Heart right ventricle (tissue), 16 donors: ENCODE measurements around the gene GAGE10. TPM values are rescaled to one million over a fixed set of nuclear protein-coding genes. Genes with fewer than 3 reads are reported as not detected.

Experiments used
- ATAC-seq, 8 donors: fragments of 200-7000 bp; cut with Tn5 transposase; one replicate each; pipeline ENCODE4 v1.9.1; 2020; ENCODE audit warnings: mild to moderate bottlenecking in 8 of 8, moderate library complexity in 8 of 8, moderate number of reproducible peaks in 1 of 8
- DNase-seq, 2 donors: peaks; one replicate each; pipeline ENCODE4 v3.0.0-alpha.2; 2020
- H3K27ac ChIP-seq, 10 donors: fragments of 200-600 bp; sonication (generic) in 2 of 10; one replicate each; pipeline versions ENCODE4 v1.5.0 to v1.8.0; 2020 to 2022; ENCODE audit warnings: mild to moderate bottlenecking in 3 of 10
- H3K27me3 ChIP-seq, 7 donors: fragments of 200-600 bp; one replicate each; pipeline ENCODE4 v1.8.0; 2021 to 2022; ENCODE audit warnings: mild to moderate bottlenecking in 2 of 7
- H3K36me3 ChIP-seq, 9 donors: fragments of 200-600 bp; sonication (generic) in 1 of 9; one replicate each; pipeline versions ENCODE4 v1.5.0 to v1.8.0; 2020 to 2022; ENCODE audit warnings: mild to moderate bottlenecking in 2 of 9
- H3K4me1 ChIP-seq, 9 donors: fragments of 200-600 bp; sonication (generic) in 1 of 9; one replicate each; pipeline versions ENCODE4 v1.5.0 to v1.8.0; 2020 to 2022; ENCODE audit warnings: mild to moderate bottlenecking in 4 of 9
- H3K4me3 ChIP-seq, 10 donors: fragments of 200-600 bp; sonication (generic) in 2 of 10; one replicate each; pipeline versions ENCODE4 v1.5.0 to v1.8.0; 2020 to 2022; ENCODE audit warnings: mild to moderate bottlenecking in 7 of 10, moderate library complexity in 2 of 10
- H3K9me3 ChIP-seq, 11 donors: fragments of 200-600 bp in 10 of 11; sonication (generic) in 2 of 11; one replicate each; pipeline versions ENCODE4 v1.5.0 to v1.8.0; 2013 to 2022; ENCODE audit warnings: mild to moderate bottlenecking in 2 of 11, control low read depth in 1 of 11, moderate library complexity in 1 of 11
- WGBS, 2 donors: extraction: QIAGEN DNeasy Blood & Tissue Kit; methylation state at CpG; one replicate each; pipeline ENCODE4 v1.1.7; 2013; ENCODE audit warnings: inconsistent platforms in 1 of 2; 5-methylcytosine and 5-hydroxymethylcytosine counted together
- intact Hi-C, 10 donors: fragments of 100-400 bp; cut with DNase I; formaldehyde crosslinking; loops; one replicate each; pipeline versions ENCODE4 v1.11.1 to v1.14.2; 2022
- polyA plus RNA-seq, 2 donors: library from polyadenylated mRNA; stranded (reverse); fragments of 200-250 nt; gene quantifications; one replicate each; pipeline ENCODE4 v1.2.3, GENCODE V29; 2013
- total RNA-seq, 10 donors: library from RNA; stranded (reverse); fragmentation: NEBNext Ultra II Directional in 3 of 10; extraction: Animal tissue kit (Norgen Biotek cat#: 25700) in 3 of 10; gene quantifications; one replicate each; pipeline versions ENCODE4 v1.2.1 to v1.2.4, GENCODE V29; 2021 to 2023
- TF ChIP-seq, protein P1 (sequence below), 9 donors: fragments of 200-600 bp; sonication (generic) in 2 of 9; IDR thresholded peaks; one replicate each; pipeline versions ENCODE4 v1.5.0 to v1.8.0; 2021 to 2022; ENCODE audit warnings: antibody characterized with exemption in 9 of 9, mild to moderate bottlenecking in 5 of 9, moderate library complexity in 1 of 9
- donor health status: Arrhythmogenic right ventricular cardiomyopathy.
- donor health status: ischemic (EF 13 %, LVEDD 7.1; RV severe dilation, severe dysfunction).
- donor health status: healthy with polysubstance abuse.
- donor health status: DM: no; HTN: yes; CAD: no.
- donor health status: DM: no; HTN: no; CAD: no.
- donor health status: ischemic (EF 25% LVEDD 6.9; RV normal size, moderate dysfunction).
- donor health status: ischemic (EF 25% LVEDD 5.7; RV mildly dilated, moderate dysfunction).
- donor health status: healthy.
- donor health status: DM: yes; HTN: yes; CAD: no.
- donor health status: Ischemic cardiomyopathy.
- donor health status: ischemic (EF 35%, LVEDD 5.7; RV mildly dilated, moderate dysfunction).
- donor health status: nonischemic (EF 11% LVEDD 7.7; RV severe dilation, severe dysfunction).
- donor health status: DM: yes; HTN: yes; CAD: no.
- donor health status: PGD.
- donor health status: ischemic (EF 29% LVEDD 5.4; RV normal size, mild dysfunction).
- donor health status: nonischemic (EF 23%, LVEDD 6.1; RV moderate dilation, normal function).

GAGE10 gene
- total and polyA plus RNA-seq, 12 donors, result not detected

DNA sequence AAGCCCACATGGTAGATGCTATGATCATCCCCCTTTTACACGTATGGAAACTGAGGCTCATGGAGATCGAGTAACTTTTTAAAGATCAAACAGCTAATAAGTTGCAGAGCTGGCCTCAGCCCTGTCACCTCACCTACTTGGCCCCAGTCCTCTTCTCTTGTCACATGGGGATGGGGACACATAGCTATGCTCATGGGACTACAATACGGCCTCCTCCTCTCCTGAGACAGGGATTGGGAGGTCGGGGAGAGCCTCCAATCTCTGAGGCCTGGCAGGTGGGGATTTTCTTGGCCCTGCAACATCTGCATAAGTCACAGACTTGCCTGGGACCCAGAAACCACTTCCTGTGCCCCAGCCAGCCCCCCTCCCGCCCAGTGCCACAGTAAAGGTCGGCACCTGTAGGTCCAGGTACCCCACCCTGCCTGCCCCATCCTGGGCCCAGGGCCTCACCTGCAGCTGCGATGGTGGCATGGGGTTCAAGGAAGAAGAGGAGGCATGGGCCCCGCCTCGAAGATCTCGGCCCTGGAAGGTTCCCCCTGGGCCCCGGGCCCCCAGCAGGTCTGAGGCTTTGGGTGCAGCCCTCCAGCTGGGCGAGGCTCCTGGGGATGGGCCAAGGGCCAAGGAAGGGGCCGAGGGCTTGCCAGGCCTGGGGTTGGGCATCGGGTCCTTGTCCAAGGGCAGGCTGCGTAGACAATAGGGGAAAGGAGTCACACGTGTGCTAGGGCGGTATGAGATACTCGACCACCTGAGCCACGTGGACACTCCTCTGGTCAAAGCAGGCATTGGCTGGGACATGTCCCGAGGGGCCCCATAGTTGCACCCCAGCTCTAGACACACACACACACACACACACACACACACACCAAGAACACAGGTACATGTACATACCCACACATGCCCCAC lies 45.3 kb upstream of the GAGE10 start:
- no peaks in the 10 kb centered on the region for H3K4me1 ChIP-seq
- WGBS, 2 donors, result 79 to 83% methylated on average over 19 to 20 of the region's 20 CpGs
- ATAC-seq, result no peak
- no peaks in the 10 kb centered on the region for H3K27me3 ChIP-seq
- no peaks in the 10 kb centered on the region for H3K9me3 ChIP-seq
- H3K4me3 ChIP-seq, result no peak overlapping the region
- no peak overlapping the region for H3K27ac ChIP-seq
- intact Hi-C loops, result no loop called here
- H3K36me3 ChIP-seq, result no peaks in the 10 kb centered on the region
- no peak for DNase-seq
- TF ChIP-seq, protein P1, sequence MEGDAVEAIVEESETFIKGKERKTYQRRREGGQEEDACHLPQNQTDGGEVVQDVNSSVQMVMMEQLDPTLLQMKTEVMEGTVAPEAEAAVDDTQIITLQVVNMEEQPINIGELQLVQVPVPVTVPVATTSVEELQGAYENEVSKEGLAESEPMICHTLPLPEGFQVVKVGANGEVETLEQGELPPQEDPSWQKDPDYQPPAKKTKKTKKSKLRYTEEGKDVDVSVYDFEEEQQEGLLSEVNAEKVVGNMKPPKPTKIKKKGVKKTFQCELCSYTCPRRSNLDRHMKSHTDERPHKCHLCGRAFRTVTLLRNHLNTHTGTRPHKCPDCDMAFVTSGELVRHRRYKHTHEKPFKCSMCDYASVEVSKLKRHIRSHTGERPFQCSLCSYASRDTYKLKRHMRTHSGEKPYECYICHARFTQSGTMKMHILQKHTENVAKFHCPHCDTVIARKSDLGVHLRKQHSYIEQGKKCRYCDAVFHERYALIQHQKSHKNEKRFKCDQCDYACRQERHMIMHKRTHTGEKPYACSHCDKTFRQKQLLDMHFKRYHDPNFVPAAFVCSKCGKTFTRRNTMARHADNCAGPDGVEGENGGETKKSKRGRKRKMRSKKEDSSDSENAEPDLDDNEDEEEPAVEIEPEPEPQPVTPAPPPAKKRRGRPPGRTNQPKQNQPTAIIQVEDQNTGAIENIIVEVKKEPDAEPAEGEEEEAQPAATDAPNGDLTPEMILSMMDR (IDR thresholded peaks at IDR 0.05), result no peak

DNA sequence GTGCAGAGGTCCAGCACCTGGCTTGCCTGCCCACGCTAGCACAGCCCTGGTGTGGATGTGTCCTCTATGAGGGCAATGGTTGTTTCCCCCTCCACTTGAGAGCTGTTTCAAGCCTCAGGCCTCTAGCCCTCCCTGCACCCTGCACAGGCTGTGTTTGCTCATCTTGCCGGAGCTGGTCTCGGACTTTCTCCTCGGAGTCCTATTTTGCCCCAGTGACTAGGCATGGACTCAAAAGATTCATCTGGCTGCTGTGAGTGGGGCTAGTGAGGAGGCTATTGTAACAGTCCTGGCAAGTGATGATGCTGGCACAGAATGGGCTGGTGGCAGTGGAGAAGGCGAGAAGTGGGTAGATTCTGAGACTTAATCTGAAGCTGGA lies 44.7 kb upstream of the GAGE10 start:
- ATAC-seq (no peak), DNase-seq (no peak)
- Histone ChIP-seq H3K9me3 (no peaks in the 10 kb centered on the region), H3K27ac (no peak overlapping the region), H3K27me3 (no peaks in the 10 kb centered on the region), H3K4me1 (no peaks in the 10 kb centered on the region), H3K4me3 (no peak overlapping the region), H3K36me3 (no peaks in the 10 kb centered on the region)
- intact Hi-C loops, result no loop called here
- TF ChIP-seq, protein P1 (IDR thresholded peaks at IDR 0.05), result no peak
- WGBS, 2 donors, result 87 to 88% methylated on average over 5 of the region's 5 CpGs

DNA sequence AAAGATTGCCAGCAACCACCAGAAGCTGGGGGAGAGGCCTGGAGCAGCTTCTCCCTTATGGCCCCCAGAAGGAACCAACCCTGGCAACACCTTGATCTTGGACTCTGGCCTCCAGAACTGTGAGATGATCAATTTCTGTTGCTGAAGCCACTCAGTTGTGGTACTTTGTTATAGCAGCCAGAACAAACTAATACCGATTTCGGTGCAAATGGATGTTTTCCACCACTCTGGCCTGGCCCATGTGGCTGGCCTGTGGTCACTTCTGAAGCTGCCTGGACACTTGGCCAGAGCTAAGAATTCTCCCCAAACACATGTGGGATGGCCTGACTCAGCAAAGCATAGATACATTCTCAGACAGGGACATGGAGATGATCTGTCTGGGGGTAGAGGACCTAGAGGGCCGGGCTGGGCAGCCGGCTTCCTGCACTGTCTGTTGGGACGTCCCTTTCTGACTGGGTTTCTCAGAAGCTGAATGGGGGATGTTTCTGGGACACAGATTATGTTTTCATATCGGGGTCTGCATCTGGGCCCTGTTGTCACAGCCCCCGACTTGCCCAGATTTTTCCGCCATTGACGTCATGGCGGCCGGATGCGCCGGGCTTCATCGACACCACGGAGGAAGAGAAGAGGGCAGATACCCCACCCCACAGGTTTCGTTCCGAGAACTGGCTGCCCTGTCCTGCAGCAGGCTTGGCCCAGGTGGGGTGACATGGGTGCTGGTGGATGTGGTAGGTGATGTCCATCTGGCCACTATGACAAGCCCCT lies 43.0 kb upstream of the GAGE10 start:
- ATAC-seq, result no peak
- H3K4me3 ChIP-seq, result no peak overlapping the region
- no peak for DNase-seq
- WGBS, 2 donors, result 95 to 97% methylated on average over 17 of the region's 17 CpGs
- intact Hi-C loops, result loop anchor here in 1 of 10 donors (10.0 kb wide), 1 partner anchor 66 kb away; no protein-coding TSS in a partner anchor
- peaks cover 0 to 5% (median 0%) of the 10 kb centered on the region in 7 donors for H3K27me3 ChIP-seq
- no peaks in the 10 kb centered on the region for H3K36me3 ChIP-seq
- H3K27ac ChIP-seq, result no peak overlapping the region
- H3K9me3 ChIP-seq, result no peaks in the 10 kb centered on the region
- H3K4me1 ChIP-seq, result no peaks in the 10 kb centered on the region
- TF ChIP-seq, protein P1 (IDR thresholded peaks at IDR 0.05), result no peak

DNA sequence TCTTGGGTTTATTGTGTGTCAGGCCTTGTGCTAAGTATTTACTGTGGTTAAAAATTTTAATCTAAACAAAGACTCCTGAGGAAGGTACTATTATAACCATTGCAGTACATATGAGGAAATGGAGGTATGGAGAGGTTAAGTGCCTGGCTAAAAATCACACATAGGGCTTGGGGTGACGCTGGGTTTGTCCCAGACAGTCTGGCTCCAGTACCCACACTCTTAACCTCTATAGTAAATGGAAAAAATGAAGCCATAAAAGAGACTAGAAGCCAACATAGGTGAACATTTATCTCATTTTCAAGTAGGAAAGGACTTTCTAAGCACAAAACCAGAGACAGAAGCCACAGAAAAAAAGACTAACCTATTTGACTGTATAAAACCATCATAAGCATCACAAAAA lies 40.8 kb upstream of the GAGE10 start:
- Histone ChIP-seq H3K27ac (no peak overlapping the region), H3K36me3 (no peaks in the 10 kb centered on the region), H3K4me3 (no peak overlapping the region), H3K4me1 (no peaks in the 10 kb centered on the region), H3K9me3 (no peaks in the 10 kb centered on the region), H3K27me3 (peaks cover 0 to 7% (median 0%) of the 10 kb centered on the region in 7 donors)
- WGBS, 2 donors, result 68 to 86% methylated on average over 1 of the region's 1 CpG
- DNase-seq, result no peak
- no peak for ATAC-seq
- intact Hi-C loops, result loop anchor here in 1 of 10 donors (10.0 kb wide), 1 partner anchor 68 kb away; no protein-coding TSS in a partner anchor
- TF ChIP-seq, protein P1 (IDR thresholded peaks at IDR 0.05), result no peak
